Mammary epithelial cell (primary cell): Measurements from ENCODE around the gene PPP2CA.

ENCODE experiments used
- EZH2 ChIP-seq: IDR thresholded peaks from 2 replicates; pipeline ENCODE4 v1.6.1; 2012; ENCODE audit warnings: low read length, inconsistent platforms, borderline replicate concordance
- TF ChIP-seq, protein P1 (sequence below), 2 donors: IDR thresholded peaks in 1 of 2; conservative IDR thresholded peaks in 1 of 2; 2 replicates each; pipeline ENCODE4 v1.5.1; 2011 to 2012; ENCODE audit warnings: inconsistent platforms in 2 of 2, low read length in 2 of 2, mild to moderate bottlenecking in 2 of 2, control low read depth in 1 of 2, low read depth in 1 of 2; ENCODE audit not compliant: insufficient read depth in 1 of 2; ENCODE audit errors: extremely low read depth in 1 of 2

DNA sequence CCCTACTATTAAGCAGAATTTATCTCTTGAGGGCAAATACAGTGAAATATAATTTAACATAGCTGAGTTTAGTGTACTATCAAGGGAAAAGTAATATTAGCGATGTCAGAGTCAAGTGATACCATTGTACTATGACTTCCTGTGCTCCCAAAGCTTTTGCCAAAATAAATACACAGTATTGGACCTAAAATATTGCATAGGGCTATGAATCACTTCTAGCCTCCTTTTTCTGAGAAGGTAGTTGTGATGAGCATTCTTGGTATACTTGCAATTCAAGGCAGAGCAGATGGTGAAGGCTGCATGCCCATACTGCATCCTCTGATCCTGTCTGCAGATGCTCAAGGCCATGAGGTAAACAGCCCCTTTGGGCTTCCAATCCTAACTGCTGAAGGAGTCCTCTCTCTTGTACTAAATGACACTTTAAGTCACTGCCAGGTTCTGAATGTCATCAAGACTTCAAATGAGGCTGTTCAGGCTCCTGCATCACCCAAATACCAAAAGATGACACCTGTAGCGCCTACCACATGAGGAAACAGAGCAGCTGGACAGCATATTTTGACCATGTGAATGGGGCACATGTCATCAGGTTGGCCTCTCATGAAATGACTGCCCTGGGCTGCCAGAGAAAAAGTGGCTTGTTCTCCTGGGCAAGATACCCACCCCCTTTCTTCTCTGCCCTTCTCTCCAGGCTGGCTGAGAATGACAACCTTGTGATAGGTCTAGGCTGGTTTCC lies 29.7 kb upstream of the PPP2CA start:
- TF ChIP-seq, protein P1, sequence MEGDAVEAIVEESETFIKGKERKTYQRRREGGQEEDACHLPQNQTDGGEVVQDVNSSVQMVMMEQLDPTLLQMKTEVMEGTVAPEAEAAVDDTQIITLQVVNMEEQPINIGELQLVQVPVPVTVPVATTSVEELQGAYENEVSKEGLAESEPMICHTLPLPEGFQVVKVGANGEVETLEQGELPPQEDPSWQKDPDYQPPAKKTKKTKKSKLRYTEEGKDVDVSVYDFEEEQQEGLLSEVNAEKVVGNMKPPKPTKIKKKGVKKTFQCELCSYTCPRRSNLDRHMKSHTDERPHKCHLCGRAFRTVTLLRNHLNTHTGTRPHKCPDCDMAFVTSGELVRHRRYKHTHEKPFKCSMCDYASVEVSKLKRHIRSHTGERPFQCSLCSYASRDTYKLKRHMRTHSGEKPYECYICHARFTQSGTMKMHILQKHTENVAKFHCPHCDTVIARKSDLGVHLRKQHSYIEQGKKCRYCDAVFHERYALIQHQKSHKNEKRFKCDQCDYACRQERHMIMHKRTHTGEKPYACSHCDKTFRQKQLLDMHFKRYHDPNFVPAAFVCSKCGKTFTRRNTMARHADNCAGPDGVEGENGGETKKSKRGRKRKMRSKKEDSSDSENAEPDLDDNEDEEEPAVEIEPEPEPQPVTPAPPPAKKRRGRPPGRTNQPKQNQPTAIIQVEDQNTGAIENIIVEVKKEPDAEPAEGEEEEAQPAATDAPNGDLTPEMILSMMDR (conservative IDR thresholded peaks at IDR 0.05 in 1 of 2, IDR thresholded peaks at IDR 0.05 in 1 of 2; ENCODE audit: extremely low read depth in 1 of 2, insufficient read depth in 1 of 2, low read depth in 1 of 2, low read length in 2 of 2): no peak
- no peak for TF ChIP-seq EZH2
